ENCODE results near the gene ATF7.

GRCh38 chr12:53636641-53637040, 10.5 kb upstream of the ATF7 start:
- TF ChIP-seq CTCF (conservative IDR thresholded peaks at IDR 0.05; ENCODE audit: low read depth, low read length) (no peak), EZH2 (IDR thresholded peaks at IDR 0.05; ENCODE audit: borderline replicate concordance, low read depth, low read length, poor library complexity, severe bottlenecking) (no peak)
